ENCODE measurements around the gene MOV10L1.
"Not testable (repeated sequence)": the region's sequence is repeated elsewhere in the genome, so short reads cannot be mapped to it uniquely, and the experiment has no call there.

MOV10L1 gene

DNA sequence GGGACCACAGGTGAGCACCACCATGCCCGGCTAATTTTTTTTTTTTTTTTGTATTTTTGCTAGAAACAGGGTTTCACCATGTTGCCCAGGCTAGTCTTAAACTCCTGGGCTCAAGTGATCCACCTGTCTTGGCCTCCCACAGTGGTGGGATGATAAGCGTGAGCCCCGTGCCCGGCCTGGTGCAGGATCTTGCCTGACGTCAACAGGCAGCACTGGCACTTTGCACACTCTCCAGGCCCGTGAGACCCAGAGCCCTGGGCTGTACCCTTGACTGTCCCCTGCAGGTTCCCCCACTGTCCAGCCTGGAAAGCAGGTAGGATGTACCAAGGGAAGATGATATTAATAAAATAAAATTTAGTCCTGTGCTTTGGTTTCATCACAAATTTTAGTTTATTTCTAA, 51.7 kb downstream of the MOV10L1 start:
- DNase-seq = no peak

DNA sequence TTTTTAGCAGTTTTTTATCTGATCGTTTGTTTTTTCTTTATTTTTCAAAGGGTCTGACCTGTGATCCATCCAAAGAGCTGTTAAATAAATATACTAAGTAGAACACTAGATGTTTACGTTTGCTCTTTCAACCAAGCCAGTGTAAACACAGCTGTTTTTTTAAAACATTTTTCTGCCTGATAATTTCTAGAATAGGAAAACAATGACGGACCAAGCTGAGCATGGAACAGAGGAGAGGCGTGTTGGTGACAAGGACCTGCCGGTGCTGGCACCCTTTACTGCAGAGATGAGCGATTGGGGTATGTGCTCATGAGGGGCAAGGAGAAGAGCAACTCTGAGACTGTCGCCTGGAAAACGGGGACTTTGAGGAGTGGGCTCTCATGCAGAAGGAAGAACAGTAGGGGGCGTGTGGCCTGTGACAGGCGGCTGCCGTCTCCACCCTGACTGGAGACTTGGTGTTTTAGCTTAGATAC, 52.1 kb downstream of the MOV10L1 start:
- no peak for DNase-seq

DNA sequence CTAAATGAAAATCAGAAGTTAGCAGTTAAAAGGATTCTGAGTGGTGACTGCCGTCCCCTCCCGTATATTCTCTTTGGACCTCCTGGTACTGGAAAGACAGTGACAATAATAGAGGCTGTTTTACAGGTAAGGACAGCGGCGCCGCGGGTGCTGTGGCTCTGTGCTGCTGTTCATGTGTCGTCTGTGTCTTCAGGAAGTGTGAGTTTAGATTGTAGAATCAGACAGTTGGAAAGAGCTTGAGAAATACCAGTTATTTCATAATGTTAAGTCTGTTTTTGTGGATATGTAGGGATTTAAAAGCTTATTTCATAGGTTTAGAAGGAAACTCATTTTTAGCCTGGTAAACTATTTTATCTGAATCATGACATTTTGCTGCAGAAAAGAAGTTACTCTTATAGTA, 53.3 kb downstream of the MOV10L1 start:
- DNase-seq = no peak

DNA sequence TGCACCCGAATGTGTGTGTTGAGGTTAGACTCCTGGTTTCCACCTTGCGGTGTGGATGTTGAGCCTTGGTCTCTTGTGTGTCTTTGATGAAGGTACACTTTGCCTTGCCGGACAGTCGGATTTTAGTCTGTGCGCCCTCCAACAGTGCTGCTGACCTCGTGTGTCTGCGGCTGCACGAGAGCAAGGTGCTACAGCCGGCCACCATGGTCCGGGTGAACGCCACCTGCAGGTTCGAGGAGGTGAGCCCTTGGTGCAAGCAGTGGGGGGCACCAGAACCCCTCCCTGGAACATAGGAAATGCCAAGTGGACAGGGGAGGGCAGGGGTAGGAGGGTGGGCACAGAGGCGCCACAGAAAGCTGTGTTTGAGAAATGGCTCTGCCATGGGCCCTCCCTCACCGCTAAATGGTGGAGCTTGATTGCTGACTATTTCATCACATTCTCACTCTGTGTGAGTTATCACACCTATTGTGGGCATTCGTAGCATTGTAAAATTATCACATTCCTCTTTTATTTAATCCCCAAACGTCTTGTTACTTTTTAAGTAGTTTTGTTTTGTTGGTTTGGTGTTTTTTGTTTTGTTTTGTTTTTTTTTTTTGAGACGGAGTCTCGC, 54.3 kb downstream of the MOV10L1 start:
- no peak for DNase-seq

DNA sequence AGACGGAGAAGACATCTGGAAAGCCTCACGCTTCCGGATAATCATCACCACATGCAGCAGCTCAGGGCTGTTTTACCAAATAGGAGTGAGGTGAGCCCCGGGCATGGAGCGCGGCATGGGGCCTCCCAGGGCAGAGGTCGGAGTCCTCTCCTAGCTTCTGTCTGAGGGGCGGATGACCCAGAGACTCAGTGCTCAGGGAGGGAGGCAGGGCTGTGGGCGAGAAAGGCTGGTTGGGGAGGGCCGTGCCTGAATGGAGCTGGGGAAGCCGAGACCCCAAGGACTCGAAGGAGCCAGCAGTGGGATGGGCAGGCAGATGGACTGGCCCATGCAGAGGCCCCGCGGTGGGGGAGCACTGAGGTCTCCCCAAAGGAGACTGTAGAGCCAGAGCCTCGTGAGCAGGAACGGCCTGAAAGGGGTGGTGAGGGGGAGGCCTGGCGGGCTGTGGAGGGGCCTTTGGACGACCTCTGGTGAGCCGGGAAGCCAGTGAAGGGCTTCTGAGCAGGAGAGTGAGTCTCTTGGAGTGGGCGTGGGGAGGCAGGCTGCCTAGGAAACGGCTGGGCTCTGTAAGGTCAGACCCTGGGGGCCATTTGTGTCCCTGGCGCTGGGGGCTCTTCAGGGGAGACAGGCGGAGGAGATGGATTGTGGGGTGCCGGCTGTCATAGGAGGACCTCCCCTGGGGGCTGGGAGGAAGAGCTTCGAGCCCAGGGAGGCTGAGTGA, 56.1 kb downstream of the MOV10L1 start:
- DNase-seq = no peak

DNA sequence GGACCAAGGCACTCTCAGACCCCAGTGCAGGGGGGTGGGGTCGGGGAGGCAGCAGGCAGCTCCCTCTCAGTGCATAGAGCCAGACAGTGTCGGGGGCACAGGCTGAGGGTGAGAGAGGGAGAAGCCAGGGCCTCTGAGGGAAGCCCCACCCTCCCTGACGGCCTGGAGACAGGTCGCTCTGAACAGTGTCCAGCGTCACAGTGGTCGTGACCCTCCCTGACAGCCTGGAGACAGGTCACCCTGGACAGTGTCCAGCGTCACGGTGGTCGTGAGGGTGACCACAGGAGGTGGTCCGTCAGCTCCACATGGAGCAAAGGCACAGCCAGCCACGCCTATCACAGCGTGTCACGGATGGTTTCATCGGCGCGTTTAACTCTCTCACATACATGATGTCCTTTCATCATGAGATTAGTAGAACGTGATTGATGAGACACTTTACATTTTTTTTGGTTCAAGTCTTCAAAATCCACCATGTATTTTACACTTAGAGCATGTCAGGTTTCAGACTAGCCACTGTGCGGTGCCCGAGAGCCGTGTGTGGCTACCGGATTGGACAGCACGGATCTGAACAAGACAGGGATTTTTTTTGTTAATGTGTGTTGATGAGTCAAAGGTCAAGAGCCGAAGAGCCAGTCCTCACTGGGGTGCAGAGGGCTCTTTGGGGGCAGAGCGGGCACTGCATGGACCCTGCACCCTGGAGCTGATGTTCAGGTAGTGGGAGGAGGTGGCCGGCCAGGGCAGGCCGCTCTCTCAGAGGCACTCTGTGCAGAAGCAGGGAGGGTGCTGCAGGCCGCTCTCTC, 56.8 kb downstream of the MOV10L1 start:
- DNase-seq = no peak

DNA sequence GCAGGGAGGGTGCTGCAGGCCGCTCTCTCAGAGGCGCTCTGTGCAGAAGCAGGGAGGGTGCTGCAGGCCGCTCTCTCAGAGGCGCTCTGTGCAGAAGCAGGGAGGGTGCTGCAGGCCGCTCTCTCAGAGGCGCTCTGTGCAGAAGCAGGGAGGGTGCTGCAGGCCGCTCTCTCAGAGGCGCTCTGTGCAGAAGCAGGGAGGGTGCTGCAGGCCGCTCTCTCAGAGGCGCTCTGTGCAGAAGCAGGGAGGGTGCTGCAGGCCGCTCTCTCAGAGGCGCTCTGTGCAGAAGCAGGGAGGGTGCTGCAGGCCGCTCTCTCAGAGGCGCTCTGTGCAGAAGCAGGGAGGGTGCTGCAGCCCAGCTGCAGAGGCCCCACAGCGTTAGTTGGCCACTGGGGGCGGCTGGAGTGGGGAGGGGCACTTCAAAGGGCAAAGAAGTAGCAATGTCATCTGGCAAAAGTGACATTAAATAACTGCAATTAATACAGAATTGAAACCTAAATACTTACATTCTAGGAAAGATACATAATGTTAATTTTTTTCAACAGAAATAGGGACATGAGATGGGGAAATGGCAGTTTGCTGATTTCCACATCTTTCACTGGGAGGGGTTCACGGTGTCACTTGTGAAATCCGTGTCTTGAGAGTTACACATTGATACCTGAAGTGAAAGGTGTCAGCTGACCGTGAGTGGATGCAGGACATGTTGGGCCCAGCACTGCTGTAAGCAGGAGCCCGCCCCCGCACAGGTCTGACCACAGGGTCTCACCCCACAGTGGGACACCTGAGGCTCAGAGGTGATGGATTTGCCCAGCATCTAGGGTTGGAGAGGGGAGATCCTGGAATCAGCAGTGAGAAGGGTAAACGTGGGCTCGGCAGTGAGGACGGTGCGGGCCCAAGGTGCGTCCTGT, 57.7 kb downstream of the MOV10L1 start:
- DNase-seq = not testable (repeated sequence)

DNA sequence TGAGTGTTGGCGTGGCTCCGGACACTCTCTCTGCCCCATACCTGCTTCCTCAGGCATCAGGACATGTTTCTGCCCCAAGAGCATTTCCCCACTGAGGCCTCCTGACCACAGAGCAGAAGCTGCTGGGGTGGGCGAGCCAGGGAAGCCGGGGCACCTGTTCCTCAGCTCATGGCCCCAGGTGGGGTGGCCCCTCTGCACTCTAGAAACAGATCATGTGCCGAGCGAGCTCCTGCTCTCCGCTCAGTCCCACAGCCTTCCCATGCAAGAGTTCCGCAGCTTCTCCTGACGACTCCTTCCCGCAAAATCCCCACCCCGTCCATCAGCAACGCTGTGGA, 58.3 kb downstream of the MOV10L1 start:
- DNase-seq = no peak

DNA sequence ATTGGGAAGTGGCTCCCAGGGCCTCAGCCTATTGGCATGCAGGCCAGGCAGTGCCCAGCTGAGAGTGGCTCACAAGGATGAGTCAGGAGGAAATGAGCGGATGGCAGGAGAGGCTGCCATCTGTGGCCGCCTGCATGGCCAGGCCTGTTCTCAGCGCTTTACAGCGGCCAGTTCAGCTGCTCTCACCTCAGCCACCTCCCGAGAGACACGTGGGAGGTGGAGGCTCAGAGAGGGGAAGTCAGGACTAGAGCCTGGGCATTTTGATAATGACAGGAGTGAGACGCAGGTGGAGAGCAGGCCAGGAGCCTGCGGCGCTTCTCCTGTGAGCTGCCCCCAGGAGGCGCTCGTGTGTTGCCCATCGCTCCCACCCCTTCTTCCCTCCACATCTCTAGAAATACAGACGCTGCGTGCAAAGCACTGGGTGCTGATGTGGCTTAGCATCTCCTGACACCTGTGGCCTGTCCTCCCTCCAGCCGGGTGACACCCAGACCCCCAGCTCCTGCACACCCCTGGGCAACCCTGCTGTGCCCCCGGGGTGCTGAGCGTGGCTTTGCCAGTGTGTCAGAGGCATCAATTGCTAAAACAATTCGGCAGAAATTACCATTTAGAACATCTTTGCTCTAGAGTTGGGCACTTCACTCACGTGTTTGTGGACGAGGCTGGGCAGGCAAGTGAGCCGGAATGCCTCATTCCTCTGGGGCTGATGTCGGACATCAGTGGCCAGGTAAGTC, 59.4 kb downstream of the MOV10L1 start:
- peak; percentile 84 for DNase-seq

DNA sequence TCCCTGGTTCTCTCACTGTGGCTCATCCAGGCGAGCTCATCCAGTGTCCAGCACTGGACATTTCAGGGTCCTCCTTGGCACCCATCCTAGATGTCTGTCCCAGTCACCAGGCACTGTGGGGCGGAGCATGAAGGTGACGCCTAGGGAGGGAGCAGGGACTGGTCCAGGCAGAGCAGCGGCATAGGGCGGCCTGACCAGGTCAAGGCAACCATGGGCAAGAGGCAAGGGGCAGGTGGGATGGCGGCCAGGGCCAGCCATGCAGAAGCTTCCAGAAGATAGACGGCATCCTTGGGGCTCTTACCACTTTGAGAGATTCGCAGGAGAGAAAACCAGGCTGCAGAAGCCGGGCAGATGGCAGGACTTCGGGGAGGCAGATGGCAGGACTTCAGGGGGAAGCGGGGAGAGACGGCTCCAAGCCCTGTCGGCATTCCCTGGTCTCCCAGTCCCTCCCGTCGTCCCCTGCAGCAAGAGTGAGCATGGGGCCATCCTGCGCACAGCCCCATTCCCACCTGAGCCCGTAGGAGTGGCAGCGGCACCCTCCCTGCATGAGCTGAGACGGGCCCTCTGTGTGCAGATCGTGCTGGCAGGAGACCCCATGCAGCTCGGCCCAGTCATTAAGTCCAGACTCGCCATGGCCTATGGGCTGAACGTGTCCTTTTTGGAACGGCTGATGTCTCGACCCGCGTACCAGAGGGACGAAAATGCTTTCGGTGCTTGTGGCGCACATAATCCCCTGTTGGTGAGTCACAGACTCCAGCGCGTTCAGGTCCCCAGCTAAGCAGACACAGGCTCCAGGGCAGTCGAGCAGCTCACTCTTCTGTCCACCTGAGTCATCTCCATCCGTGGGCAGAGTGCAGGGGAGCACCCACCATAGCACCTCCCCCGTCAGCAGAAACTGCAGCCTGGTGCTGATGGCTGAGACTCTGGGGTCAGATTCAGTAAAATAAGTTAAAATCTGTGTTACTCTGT, 60.6 kb downstream of the MOV10L1 start:
- DNase-seq = no peak

DNA sequence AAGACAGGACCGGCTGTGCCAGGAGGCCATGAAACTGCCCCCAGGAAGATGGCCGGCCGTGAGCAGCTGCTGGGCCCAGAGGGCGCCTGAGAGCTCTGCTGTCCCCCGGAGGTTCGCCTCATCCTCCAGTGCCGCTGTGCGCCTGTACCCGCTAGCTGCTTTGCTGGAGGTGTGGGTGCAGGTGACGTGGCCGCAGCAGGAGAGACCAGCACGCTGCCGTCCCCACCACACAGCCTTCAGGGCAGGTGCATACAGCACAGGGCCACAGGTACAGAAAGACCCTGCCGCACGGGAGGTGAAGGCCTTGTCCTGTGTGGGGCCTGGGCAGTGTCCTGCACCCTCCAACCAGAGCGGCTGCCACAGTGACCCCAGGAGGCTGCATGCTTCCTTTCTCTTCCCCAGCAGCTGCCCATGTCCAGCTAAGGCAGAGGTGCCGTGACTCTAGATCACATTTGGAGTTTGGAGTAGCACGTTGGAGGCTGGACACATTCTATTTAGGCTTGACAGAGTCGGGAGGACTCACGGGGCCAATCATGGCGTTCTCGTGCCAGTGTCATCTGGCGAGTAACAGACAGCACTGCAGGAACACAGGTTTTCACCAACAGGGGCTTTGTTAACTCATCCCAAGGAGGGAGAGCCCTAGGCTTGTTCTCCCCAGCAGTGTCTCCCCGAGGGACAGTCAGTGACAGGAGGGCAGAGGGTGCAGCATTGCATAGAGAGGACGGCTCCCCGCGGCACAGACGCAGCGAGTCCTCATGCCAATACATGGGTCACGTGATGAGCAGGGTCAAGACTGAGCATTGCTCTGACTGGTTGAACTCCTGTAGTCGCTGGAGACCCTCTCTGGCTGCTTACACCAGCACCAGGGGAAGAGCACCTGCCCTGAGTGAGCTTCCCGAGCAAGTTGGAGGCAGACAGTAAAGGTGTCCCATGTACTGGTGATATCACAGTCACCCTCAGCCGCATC, 62.0 kb downstream of the MOV10L1 start:
- DNase-seq = no peak

DNA sequence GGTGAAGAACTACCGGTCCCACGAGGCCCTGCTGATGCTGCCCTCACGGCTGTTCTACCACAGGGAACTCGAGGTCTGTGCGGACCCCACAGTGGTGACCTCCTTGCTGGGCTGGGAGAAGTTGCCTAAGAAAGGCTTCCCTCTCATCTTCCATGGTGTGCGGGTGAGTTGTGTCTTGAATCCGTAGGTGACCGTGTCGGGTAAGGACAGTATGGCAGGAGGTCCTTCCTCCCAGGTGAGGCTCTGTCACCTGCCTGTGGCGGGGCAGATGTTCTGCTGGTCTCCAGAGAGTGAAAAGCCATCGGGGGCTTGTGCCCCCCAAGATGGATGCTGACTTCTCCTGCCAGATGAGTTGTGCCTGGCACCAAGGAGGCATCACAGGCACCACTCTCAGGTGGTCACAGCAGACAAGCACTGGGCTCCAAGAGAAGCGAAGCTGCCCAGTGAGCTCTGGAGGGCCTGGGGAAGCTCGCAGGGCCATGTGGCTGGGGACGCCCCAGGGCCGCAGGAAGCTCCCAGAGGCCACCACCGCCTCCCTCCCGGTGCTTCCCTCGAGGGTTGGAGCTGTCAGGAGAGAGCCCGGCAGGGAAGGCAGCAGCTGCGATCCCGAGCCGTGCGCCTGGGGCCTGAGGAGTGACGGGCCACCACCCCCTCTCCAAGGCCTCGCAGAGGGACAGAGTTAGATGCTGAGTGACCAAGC, 63.4 kb downstream of the MOV10L1 start:
- no peak for DNase-seq

DNA sequence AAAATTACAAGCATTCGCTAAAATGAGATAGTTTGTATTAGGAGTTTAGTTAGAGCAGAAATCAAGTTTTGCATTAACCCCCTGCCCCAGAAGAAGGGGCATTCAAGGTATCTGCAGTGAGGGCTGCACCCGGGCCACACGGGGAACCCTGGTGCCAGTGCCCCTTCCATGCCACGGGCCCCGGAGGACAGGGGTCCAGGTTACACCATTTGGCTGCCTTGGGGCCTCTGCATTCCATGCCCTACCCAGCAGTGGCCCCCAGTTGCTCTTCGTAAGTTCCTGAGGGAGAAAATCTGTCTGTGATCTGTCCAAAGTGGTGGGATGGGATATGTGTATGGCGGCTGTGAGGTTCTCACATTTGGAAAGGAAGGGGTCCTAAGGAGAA, 63.9 kb downstream of the MOV10L1 start:
- DNase-seq = no peak

DNA sequence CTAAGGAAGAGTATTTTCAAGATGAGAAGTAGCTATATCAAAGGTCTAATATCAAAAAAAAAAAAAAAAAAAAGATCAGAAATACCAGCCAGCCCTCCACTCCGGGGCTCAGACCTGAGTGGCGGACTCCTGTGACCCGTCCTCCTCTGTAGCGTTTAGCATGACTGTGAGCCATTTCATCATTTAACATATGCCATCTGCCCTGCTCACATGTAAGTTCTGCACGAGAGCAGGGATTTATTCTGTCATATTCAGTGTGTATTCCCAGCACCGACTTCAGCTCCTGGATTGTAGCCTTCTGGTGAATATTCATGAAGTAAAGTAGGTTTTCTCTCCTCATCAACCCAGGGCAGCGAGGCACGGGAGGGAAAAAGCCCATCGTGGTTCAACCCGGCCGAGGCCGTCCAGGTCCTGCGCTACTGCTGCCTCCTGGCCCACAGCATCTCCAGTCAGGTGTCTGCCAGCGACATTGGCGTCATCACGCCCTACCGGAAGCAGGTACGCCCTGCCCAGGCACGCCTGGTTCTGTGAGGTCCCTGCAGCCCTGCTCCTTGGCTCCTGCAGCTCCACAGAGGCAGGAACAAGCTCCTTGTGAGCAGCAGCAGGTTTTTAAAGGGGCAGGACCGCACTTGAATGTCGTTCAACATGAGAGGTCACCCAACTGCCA, 68.0 kb downstream of the MOV10L1 start:
- DNase-seq = no peak

DNA sequence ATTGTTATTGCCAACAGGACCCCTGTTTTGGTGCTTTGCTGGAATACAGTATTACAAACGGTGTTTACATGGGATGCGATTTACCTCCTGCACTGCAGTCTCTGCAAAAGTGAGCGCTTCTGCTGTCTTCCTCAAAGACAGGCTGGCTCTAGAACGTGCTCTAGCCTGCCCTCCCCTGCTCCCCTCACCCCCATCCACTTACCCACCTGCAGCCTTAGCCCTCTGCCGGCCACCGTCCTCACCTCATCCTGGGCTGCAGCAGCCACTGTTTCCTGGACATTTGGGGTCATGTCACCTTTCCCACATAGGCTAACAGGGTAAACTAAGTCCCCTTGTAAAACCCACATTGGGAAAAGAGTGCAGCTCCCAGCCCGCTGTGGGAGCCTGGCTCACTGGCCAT, 71.1 kb downstream of the MOV10L1 start:
- no peak for DNase-seq

DNA sequence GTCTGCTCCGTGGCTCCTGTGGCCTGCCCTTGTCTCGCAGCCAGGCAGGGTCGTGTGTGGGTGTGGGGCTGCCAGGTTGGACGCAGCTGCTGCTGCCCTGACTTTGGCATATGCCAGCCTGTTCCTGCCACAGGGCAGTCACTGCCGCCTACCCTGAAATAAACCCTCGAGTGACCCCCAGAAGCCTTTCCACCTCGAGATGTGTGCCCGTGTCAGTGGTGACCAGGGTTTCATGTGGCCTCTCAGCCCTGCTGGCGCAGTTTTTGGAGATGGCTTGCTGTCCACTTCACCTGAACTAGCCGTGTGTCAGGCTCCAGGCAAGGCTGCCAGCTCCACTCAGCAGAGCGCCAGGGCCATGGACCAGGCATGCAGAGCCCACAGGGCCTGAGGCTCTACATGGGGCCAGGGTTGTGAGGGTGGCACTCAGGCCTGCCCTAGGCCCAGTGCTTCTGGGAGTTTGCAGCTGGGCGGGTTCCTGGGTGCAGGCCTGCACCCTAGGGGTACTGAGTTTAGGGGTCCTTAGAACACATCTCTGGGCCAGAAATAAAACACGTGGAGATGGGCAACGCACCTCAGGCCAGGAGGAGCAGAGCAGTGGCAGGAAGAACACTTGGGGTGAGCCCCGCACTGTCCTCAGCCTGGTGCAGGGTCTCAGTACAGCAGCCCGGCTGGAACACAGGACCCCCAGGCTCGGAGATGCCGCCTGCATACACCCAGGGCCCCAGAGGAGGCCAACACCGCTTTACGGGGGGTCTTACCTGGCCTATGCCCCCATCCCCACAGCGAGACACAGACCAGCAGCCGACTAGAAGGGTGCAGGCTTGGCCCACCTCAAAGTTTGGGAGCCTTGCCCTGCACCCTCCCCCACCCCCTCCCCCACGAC, 71.9 kb downstream of the MOV10L1 start:
- no peak for DNase-seq

DNA sequence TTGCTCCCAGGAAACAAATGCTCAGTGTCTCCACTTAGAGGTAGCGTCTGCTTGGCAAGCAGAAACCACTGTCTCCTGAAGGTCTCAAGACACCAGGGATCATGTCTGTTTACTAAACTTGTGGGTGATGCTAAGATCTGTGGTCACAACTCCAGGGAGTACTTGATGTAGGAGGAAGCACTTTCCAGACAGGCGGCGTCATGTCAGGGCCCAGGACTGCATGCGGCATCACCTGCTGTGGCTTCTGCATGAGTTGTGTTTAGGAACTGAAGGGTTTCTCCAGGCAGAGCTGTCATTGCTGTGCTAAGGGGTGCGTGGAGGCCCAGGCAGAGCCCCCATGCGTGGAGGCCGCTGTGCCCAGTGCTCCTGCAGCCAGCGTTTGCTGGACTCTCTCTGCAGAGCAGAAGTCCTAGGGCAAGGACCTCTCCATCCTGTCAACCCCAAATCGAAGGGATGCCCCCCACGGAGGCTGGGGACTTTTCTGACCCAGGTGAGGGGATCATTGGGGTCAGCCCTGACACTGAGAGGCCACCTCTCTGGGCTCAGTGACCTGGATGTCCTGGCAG, 72.7 kb downstream of the MOV10L1 start:
- DNase-seq = no peak

Measured in activated CD8-positive, alpha-beta memory T cell treated with anti-CD3 and anti-CD28 coated beads, Interleukin-2, amount 50 U/mL, for 48 hours (primary cell).